ENCODE data around the gene NUP205.
A peak's percentile ranks its signal among the peaks of the same experiment; 100 is the strongest.

DNA sequence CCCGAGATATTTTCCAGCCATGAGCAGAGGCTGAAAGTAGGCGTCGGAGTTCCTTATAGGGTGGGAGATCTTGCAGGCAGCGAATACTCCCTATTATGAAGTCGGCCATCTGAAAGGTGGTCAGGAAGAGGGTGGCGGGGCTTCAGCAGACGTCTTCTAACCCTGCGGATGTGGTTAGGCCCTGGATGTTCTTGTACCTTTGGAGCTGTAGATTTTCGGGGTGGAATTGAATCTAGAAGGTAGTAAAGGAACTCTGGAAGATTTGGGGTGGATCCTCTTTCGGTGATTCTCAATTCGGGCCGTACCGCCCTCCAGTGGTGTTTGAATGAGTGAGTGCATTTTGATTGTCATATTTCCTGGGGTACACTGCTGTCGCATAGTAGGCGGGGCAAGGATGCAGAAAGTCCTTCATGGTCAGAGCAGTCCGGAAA lies 635 bp downstream of the NUP205 start:
- no peak for TF ChIP-seq POLR2A (IDR thresholded peaks at IDR 0.05)
- TF ChIP-seq, protein P1, sequence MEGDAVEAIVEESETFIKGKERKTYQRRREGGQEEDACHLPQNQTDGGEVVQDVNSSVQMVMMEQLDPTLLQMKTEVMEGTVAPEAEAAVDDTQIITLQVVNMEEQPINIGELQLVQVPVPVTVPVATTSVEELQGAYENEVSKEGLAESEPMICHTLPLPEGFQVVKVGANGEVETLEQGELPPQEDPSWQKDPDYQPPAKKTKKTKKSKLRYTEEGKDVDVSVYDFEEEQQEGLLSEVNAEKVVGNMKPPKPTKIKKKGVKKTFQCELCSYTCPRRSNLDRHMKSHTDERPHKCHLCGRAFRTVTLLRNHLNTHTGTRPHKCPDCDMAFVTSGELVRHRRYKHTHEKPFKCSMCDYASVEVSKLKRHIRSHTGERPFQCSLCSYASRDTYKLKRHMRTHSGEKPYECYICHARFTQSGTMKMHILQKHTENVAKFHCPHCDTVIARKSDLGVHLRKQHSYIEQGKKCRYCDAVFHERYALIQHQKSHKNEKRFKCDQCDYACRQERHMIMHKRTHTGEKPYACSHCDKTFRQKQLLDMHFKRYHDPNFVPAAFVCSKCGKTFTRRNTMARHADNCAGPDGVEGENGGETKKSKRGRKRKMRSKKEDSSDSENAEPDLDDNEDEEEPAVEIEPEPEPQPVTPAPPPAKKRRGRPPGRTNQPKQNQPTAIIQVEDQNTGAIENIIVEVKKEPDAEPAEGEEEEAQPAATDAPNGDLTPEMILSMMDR (IDR thresholded peaks at IDR 0.05): peak; percentile 32 to 50 (median 44)
